Hematopoietic multipotent progenitor cell treated with erythropoietin and hydrocortisone succinate and interleukin-3 and kit ligand, for 6 days (in vitro differentiated cells): ENCODE measurements around the gene NUBPL.
"Not testable (repeated sequence)": the region's sequence is repeated elsewhere in the genome, so short reads cannot be mapped to it uniquely, and the experiment has no call there.

Experiments used
- DNase-seq: peaks from one replicate; pipeline ENCODE4 v3.0.0-alpha.2; 2015

The NUBPL gene

DNA sequence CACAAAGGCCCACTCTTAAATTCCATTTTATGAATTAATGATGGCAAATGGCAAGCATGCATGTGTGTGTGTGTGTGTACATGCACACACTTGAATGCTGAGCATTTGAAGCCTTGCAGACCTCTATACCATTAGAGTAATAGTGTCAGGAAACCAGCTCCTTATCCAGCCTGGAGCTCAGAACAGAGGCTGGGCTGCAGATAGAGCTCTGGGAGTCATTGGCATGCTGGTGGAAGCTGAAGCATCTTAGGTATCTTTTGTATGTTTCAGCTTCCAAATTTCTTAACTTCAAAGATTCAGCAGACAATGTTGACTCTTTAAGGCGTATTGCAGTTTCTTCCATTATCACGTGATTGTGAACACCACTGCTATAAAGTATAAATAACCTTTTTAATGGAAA, 323.0 kb downstream of the NUBPL start:
- DNase-seq = no peak

DNA sequence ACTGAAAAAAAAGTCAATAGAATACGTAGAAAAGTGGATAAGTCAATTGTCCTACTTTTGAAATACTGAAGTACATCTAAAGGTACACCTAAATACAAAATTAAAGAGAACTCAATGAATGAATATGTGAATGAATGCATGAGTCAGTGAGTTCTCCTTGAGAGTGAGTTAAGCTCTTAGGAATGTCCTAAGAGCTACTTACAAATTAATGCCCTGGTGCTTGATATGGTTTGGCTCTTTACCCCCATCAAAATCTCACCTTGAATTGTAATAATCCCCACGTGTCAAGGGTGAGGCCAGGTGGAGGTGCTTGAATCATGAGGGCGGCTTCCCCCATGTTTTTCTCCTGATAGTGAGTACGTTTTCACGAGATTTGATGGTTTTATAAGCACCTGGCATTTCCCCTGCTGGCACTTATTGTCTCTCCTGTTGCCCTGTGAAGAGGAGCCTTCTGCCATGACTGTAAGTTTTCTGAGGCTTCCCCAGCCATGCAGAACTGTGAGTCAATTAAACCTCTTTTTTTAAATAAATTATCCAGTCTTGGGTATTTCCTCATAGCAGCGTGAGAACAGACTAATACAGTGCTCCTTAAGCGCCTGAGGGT, 323.7 kb downstream of the NUBPL start:
- DNase-seq = no peak

DNA sequence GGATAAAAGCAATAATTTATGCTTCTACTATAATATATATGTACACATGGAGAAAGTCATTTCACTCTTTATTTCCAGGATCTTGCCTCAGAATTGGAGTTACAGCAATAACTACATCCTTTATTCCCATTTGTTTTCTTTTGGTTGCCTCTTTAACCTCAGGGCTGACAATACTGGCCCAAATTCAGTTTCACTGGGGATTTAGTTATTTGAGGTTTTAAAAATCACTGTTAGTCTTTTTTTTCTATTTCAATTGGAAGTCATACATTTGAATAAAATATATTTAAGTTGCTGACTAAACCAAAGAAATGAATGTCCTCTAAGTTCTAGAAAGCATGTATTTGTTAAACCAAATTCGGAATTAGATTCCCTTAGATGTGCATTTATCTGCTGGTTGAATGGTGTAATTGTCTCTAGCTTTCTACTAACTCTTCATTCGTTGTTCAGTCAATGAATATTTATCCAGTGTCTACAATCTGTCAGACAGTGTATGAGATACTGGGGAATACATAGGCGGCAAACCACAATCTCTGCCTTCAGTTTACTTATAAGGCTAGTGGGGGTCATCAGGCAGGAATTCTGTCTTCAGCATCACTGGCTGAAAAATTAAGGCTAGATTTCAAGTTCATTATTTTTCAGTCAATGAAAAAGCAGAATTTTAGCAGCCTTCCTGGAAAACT, 325.1 kb downstream of the NUBPL start:
- DNase-seq = no peak

DNA sequence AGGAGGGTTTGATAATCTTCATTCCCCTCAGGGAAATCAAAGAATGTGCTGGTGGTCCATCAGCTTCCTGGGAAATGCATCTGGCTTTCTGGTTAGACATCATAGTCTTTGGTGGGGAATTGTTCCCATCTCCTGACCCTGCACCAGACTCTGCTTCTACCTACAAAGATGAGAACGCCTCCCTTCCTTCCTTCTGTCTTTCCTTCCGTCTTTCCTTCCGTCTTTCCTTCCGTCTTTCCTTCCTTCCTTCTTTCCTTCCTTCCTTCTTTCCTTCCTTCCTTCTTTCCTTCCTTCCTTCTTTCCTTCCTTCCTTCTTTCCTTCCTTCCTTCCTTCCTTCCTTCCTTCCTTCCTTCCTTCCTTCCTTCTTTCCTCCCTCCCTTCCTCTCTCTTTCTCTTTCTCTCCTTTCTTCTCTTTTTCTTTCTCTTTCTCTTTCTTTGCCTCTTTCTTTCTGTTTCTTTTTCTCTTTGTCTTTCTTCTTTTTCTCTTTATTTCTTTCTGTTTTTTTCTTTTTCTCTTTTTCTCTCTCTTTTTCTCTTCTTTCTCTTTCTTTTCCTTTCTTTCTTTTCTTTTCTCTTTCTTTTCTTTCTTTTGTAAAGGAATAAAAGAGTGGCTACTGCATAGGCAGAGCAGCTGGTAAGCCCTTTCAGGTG, 326.9 kb downstream of the NUBPL start:
- no peak for DNase-seq

DNA sequence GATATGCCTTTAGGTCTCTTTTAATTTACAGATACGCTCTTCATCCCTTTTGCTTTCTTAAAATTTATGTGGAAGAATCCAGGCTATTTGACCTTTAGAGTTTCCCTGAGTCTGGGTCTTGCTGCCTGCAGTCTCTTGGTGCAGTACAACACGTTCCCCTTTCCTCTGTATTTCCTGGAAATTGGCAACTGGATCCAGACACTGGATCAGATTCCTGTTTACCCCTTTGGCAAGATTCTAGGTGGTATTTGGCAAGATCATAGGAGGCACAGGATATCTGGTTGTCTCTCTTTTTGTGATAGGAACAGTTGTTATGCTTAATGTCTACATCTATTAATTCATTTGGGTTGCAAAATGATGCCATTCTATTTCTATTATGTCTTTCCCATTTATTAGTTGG, 328.1 kb downstream of the NUBPL start:
- DNase-seq = no peak

DNA sequence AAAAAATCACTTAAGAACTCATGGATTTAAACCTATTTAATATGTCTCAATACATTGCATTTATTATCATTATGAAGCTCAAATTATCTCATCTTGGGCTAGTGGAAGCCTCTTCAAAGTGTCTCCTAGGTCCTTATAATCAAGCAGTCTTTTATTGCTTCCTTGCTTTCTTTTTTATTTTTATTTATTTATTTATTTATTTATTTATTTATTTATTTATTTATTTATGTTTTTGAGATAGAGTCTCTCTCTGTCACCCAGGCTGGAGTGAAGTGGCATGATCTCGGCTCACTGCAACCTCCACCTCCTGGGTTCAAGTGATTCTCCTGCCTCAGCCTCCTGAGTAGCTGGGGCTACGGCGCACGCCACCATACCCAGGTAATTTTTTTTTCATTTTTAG, 329.0 kb downstream of the NUBPL start:
- not testable (repeated sequence) for DNase-seq

DNA sequence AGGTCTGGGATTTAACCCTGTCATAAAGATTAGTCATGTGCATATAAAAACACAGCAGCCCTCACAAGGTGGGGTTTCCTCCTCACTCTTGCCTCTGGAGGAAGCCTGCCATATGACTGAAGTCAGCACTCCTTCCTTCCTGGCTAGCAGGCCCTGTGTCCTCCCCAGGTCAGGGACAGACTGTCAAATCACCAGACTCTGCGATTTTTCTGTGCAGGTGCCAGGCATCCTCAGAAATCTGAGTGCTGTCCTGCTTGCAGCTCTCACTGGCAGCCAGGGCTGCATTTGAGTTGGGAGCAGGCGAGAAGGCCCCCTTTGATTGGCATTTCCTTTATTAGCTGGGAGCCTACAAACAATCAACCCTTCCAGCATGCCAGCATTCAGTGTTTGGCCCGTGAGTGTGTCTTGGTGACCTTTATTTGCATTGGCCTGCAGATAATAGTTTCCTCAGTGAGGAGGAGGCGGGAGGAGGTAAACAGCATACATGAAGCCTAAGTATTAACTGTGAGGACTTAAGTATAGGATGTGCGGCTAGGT, 332.1 kb downstream of the NUBPL start:
- no peak for DNase-seq

DNA sequence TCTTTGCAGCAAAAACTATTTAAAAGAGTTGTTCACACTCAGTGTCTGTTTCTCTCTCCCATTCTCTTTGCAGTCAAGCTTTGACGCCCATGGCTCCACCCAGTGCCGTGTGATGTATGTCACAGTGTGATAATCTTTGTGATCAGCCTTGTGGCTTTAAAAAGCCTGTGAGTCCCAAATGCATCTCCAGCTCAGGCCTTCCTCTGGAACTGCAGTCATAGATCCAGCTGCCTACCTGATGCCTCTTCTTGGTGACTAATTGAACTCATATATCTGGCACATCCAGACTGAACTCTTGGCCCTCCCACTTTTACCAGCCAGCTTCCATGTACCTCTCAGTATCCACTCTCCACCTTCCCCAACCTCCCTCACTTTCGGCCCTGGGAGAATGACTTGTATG, 333.1 kb downstream of the NUBPL start:
- peak; percentile 85 for DNase-seq

DNA sequence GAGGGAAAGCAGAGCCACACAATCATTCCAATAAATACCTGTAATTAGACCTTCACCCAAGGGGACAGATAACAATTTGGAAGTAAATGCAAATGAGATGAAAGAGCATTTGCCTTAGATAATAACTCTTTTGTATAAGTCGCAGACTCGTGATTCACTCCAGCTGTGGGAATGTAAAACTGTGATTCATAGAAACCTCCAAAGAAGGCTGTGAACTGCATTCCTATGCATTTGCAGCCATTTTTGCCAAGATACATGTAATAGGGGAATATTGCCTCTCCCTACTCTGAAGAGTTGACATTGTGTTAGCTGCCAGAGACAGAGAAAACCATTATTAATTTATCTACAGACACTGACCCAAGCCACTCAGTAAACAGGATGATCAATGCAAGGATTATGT, 334.0 kb downstream of the NUBPL start:
- no peak for DNase-seq

DNA sequence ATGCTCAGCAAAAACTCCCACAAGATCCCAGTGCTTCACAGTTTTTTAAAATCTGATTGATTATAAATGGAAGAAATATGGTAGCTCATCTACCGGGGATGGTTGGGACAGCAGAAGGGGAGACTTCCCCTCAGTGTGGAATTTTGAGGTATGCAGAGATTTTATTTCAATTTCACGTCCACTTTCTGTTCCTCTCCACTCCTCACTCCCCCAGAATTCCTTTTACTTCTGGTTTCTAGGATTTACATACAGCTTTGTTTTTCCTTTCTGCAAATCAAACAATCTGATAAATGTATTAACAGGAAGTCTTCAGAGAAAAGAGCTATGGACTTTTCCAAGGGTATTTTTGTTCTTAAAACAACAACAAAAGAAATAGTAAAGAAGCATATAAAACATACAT, 334.4 kb downstream of the NUBPL start:
- DNase-seq = no peak

DNA sequence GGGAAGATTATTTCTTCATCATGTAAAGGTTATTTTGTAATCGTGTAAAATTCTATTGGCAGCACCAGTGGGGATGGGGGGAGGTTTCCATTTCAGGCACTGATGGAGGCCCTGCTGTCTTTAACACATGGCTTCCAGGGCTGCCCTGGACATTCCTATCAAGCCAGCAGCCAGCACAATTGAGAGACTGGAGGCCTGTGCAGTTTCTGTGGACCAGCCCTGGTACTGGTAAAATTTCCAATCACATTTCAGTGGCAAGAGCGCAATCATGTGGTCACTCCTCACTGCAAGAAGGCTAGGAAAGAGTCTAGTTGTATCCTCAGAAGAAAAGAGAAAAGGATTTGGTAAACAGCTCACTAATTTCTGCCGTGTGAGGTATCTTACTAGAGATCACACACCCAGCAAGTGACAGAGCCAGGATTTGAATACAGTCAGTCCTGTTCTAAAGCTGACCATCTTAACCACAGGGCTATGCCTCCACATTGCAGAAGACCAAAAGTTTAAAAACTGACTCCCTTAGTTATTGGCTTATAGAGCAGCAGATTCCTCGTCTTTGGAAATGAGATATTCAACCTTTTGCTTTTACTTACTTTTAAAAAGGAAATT, 336.5 kb downstream of the NUBPL start:
- no peak for DNase-seq

DNA sequence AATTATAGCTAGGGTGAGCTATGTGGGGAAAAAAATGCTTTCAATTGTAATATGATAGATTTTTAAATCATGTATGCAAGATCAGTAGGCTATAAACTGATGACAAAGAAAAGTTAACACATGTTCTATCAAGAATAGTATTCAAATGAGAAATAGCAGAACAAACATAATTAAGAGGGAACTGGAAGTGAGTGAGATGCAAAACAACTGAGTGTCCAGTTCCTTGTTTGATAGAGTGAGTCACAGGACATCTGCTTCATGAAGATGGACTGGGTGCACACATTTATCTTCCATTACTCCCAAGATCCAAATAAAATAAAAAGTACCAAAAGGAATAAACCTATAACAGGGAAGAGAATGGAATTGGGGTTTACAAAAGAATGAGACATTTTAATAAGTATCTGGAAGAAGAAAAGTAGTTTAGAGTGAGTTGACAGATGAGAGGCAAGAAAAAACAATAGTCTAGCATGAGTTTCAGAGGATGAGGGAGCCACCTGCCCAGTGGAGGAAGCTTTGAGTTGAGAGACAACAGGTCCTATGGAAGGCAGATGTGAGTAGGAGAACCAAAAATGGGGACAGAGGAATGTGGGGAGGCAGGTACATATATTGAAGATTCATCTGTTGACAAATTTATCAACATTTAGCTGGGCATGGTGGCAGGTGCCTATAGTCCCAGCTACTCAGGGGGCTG, 337.8 kb downstream of the NUBPL start:
- no peak for DNase-seq

DNA sequence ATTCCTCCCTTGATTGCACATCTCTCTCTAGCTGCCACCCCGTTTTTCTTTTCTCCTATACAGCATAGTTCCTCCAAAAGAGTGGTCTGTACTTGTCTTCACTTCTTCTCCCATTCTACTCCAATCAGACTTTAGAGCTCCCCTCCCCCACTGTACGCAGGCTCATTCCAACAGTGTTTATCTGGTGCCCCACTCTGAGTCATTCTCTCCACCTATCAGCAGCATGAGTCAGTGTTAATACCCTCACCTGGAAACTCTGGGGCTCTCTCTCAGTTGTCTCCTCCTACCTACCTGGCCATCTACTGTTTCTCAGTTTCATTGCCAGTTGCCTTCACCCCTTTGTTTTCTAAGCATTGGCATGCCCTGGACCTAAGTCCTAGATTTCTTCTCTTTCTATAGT, 340.8 kb downstream of the NUBPL start:
- DNase-seq = no peak

DNA sequence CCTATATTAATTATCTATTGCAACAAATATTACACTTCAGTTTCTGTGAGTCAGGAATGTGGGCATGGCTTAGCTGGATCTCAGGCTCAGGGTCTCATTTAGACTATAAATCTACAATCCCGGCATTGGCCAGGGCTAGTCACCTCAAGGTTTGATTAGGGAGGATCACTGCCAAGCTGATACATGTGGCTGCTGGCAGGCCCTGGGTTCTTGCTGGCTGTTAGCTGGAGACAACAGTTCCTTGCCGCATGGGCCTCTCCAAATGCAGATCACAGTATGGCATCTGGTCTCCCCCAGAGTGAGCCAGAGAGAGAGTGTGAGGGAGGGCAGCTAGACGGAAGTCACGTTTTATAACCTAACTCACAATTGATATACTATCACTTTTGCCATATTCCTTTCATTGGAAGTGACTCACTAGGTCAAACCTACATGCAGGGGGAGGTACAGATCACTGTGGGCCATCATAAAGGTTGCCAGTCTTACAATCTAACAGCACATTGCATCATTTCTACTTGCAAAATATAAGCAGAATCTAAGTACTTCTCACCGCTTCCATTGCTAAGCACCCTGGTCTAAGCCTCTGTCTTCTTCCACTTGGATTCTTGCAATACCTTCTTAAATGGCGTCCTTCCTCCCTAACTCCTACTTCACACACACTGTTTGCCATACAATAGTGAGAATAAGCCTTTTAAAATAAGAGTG, 341.9 kb downstream of the NUBPL start:
- no peak for DNase-seq

DNA sequence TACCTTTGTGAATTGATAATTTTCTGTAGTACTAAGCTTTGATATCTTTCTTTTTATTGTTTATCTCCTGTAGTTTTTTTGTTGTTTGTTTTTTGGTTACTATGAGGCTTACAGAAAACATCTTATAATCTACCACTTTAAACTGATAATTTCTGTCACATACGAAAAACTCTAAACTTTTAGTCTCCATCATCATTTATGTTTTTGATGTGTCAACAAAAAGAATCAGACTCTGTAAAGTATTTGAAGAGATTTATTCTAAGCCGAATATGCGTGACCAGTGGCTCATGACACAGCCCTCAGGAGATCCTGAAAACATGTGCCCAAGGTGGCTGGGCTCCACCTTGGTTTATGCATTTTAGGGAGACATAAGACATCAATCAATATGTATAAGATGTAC, 348.8 kb downstream of the NUBPL start:
- DNase-seq = no peak
